Epithelial cell of esophagus (primary cell): ENCODE results near the gene ADAMTSL5.

Experiments used
- DNase-seq: peaks from one replicate; pipeline ENCODE4 v3.0.0; 2010; ENCODE audit warnings: low read depth
- H3K4me3 ChIP-seq: 2 replicates; pipeline ENCODE4 v1.5.1; 2011; ENCODE audit warnings: mild to moderate bottlenecking, low read length, control low read depth
- TF ChIP-seq, protein P1 (sequence below): IDR thresholded peaks from 2 replicates; pipeline ENCODE4 v1.5.1; 2011; ENCODE audit warnings: low read depth, mild to moderate bottlenecking, low read length, control low read depth, inconsistent platforms; ENCODE audit not compliant: insufficient read depth; ENCODE audit errors: missing control alignments

ADAMTSL5 gene

DNA sequence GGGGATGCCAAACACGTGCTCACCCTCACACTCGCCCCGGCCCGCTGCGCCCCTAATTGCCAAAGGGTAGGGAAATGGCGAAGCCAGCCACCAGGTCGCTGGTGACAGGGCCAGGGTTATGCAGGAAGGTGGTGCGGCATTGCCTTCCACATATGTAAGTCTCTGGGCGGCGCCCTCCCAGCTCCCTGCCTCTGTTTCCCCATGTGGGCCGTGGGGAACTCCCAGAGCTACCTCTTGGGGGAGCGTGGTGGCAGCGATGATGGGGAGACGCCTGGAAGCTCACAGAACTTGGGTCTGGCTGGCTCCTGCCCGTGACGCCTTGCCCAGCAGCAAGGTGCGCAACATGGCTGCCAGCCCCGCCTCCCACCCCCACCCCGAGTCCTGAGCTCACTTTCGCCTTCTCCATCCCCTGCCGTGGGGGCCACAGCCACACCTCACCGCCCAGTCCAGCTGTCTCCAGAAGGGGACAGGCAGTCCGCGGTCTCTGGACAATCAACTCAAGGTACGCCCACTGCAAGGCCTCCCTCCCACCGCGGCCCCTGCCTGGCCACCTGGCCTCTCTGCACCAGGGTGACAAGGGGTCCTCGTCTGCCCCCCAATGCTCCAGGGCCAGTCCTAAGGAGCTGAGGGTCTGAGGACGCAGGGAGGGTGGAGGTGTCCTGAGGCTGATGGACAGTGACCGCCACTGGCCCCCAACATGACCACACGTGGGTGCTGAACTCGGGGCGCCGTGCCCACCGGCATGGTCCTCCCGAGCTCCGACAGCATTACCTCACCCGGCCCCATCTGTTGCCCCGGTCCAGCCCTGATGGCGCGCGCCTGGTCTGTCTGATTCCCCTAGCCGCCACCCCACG lies 40.4 kb downstream of the ADAMTSL5 start:
- TF ChIP-seq, protein P1, sequence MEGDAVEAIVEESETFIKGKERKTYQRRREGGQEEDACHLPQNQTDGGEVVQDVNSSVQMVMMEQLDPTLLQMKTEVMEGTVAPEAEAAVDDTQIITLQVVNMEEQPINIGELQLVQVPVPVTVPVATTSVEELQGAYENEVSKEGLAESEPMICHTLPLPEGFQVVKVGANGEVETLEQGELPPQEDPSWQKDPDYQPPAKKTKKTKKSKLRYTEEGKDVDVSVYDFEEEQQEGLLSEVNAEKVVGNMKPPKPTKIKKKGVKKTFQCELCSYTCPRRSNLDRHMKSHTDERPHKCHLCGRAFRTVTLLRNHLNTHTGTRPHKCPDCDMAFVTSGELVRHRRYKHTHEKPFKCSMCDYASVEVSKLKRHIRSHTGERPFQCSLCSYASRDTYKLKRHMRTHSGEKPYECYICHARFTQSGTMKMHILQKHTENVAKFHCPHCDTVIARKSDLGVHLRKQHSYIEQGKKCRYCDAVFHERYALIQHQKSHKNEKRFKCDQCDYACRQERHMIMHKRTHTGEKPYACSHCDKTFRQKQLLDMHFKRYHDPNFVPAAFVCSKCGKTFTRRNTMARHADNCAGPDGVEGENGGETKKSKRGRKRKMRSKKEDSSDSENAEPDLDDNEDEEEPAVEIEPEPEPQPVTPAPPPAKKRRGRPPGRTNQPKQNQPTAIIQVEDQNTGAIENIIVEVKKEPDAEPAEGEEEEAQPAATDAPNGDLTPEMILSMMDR = no peak

DNA sequence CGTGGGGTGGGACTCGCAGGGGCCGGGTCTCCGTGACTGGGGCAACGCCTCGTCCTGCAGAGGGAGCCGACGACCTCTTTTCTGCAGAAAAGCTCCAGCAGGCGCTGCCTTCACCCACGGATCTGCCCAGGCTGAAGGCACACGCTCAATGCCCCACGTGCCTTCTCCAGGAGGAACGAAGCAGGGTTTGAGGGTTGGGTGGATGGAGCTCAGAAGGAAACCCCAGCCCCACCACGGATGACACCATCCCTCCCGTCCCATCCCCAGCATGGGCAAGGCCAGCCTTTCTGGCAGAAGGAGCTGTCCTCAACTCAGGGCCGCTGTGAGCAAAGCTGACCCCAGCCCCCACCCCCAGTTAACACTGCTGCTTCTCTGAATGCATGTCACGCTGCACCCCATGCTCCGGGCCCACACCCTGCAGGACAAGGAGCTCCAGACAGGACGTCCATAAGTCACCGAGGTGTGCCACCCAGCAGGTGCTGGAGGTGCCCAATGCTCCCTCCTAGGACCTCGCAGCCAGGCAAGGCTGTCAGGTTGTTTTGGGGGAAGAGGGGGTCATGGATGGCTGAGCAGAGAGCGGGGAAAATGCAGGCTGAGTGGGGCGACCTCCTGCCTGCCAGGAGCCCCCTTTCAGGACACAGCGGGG lies 41.2 kb downstream of the ADAMTSL5 start:
- H3K4me3 ChIP-seq = no peak overlapping the region

More for the DNA sequence above, 40.4 kb downstream of the ADAMTSL5 start:
- DNase-seq = no peak
- H3K4me3 ChIP-seq = no peak overlapping the region

DNA sequence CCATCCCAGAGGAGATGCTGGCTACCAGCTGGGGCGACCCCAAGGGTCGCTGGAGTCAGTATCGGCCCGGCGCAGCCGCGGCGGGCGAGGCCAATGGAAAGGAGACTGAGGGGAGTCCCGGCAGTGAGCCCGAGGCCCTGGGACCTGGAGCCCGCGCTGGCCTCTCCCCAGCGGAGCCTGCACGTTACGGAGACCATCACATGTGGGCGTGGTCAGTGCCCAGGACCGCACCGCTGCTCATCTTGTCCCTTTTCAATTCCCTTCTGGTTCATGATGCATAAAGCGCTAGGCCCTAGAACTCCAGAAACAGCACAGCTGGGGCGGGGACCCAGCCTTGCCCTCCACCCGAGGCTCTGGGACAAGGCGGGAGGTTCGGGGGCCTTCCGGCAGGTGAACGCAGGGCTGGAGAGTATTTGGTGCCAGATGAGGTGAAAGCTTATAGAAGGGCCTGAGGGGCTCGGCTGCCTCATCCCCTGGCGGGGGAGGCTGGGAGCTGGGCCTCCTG lies 41.8 kb downstream of the ADAMTSL5 start:
- DNase-seq = peak; percentile 38
- H3K4me3 ChIP-seq = peak overlapping the region; percentile 14
- TF ChIP-seq, protein P1 = no peak

More for the DNA sequence above, 41.2 kb downstream of the ADAMTSL5 start:
- TF ChIP-seq, protein P1 = no peak
- DNase-seq = no peak

DNA sequence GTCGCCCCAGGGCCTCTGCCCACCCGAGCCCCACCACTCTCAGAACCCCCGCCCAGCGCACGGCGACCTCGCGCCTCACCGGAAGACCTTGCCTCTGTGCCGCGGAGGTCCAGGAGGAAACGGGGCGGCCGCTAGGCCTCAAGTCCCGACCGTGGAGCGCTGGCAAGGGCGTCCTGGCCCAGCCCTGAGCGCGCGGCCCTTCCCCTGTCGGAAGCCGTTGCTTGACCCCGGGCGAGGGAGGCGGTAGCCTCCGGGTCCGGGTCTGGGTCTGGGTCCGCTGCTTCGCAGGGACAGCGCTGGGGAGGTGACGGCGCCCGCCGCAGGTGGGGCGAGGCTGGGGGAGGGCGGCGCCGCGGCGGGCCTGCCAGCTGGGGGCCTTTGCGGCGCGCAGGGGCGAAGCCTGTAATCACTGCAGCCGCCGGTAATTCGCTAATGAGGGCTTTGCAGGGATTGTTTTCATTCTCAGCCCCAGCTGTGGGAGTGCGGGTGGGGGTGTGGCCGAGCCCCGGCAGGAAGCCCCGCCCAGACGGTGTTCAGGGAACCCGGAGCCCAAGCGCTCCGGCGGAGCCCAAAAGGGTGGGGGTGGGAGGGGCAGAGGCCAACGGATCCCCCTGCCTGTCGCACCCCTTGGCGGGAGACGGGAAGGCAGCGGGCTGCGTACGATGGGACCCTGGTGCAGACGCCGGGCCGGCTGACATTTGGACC lies 42.4 kb downstream of the ADAMTSL5 start:
- DNase-seq = peak; percentile 64
- TF ChIP-seq, protein P1 = no peak
- peak overlapping the region; percentile 38 for H3K4me3 ChIP-seq

DNA sequence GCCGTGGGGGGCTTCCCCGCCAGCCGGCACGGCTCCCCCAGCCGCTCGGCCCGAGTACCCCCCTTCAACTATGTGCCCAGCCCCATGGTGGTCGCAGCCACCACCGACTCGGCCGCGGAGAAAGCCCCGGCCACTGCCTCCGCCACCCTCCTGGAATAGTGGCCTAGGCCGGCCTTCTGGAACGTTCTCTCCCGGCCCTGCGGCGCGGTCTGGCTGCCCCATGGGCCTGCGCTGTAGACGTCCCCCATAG lies 42.8 kb downstream of the ADAMTSL5 start:
- DNase-seq = no peak
- TF ChIP-seq, protein P1 = no peak
- H3K4me3 ChIP-seq = peak overlapping the region; percentile 38

DNA sequence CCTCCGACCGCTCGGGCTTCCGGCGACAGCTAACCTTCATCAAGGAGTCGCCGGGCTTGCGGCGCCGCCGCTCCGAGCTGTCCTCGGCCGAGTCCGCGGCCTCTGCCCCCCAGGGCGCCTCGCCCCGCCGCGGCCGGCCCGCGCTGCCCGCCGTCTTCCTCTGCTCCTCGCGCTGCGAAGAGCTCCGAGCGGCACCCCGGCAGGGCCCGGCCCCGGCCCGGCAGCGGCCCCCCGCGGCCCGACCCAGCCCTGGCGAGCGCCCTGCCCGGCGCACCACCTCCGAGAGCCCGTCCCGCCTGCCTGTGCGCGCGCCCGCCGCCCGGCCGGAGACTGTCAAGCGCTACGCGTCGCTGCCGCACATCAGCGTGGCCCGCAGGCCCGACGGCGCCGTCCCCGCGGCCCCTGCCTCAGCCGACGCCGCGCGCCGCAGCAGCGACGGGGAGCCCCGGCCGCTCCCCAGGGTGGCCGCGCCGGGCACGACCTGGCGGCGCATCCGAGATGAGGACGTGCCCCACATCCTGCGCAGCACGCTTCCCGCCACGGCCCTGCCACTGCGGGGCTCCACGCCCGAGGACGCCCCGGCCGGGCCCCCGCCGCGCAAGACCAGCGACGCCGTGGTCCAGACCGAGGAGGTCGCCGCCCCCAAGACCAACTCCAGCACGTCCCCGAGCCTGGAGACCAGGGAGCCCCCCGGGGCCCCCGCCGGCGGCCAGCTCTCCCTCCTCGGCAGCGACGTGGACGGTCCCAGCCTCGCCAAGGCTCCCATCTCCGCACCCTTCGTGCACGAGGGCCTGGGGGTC lies 43.4 kb downstream of the ADAMTSL5 start:
- H3K4me3 ChIP-seq = peak overlapping the region; percentile 38
- TF ChIP-seq, protein P1 = no peak
- DNase-seq = peak; percentile 56
